ENCODE data around the gene APIP. TPM values are rescaled to one million over a fixed set of nuclear protein-coding genes. Genes with fewer than 3 reads are reported as not detected.
"Not testable (repeated sequence)": the region's sequence is repeated elsewhere in the genome, so short reads cannot be mapped to it uniquely, and the experiment has no call there.

Gene APIP
- total and polyA plus RNA-seq, 7 experiments from 2014 or later = 8.2 to 23.6 (median 17.7) TPM

DNA sequence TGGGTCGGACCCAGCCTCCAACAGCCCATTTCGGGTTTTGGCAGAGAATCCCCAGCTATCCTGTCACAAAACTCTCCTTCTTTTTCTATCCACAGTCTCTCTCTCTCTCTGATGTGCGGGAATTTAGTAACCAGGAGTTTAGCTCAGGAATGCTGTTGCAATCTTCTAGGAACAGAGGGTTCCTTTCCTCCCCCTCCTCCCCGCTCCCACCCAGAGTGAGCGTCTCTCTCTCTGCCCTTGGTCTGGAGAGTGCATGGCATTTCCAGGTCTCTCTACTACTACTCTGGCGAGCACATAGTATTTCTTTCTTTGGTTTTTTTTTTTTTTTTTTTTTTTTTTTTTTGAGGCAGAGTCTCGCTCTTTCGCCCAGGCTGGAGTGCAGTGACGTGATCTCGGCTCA is 17.7 kb downstream of the APIP start:
- Mint-ChIP-seq H3K36me3 (peaks cover 21 to 46% (median 36%) of the 10 kb centered on the region in 5 donors), H3K9me3 (peaks cover 0 to 73% (median 34%) of the 10 kb centered on the region in 11 donors), H3K27me3 (no peaks in the 10 kb centered on the region), H3K27ac (no peak overlapping the region), H3K4me1 (peaks cover 0 to 5% (median 0%) of the 10 kb centered on the region in 7 donors), H3K4me3 (no peak overlapping the region)
- no peaks in the 10 kb centered on the region for H3K27me3 ChIP-seq (ENCODE audit: control insufficient read depth in 2 of 2, insufficient read depth in 2 of 2, low read length in 2 of 2)
- H3K36me3 ChIP-seq (ENCODE audit: control insufficient read depth in 2 of 3, insufficient read depth in 3 of 3, low read length in 3 of 3) = peaks cover 0 to 20% (median 4%) of the 10 kb centered on the region in 3 experiments
- DNase-seq (no peak), ATAC-seq (no peak)
- no peaks in the 10 kb centered on the region for H3K4me1 ChIP-seq (ENCODE audit: control insufficient read depth in 2 of 2, insufficient read depth in 2 of 2, low read length in 2 of 2)
- peaks cover 16 to 57% (median 31%) of the 10 kb centered on the region in 3 experiments for H3K9me3 ChIP-seq (ENCODE audit: control insufficient read depth in 2 of 3, low read length in 3 of 3)
- CTCF ChIA-PET = interaction anchor here (0.7 kb wide), 1 partner anchor 24 kb away, joined by 3 read pairs; no protein-coding TSS in a partner anchor
- H3K4me3 ChIP-seq (ENCODE audit: low read length) = no peak overlapping the region
- POLR2A ChIA-PET = no interaction called here
- H3K27ac ChIP-seq (ENCODE audit: low read depth, low read length) = no peak overlapping the region
- intact Hi-C loops (cut with micrococcal nuclease) = no loop called here

DNA sequence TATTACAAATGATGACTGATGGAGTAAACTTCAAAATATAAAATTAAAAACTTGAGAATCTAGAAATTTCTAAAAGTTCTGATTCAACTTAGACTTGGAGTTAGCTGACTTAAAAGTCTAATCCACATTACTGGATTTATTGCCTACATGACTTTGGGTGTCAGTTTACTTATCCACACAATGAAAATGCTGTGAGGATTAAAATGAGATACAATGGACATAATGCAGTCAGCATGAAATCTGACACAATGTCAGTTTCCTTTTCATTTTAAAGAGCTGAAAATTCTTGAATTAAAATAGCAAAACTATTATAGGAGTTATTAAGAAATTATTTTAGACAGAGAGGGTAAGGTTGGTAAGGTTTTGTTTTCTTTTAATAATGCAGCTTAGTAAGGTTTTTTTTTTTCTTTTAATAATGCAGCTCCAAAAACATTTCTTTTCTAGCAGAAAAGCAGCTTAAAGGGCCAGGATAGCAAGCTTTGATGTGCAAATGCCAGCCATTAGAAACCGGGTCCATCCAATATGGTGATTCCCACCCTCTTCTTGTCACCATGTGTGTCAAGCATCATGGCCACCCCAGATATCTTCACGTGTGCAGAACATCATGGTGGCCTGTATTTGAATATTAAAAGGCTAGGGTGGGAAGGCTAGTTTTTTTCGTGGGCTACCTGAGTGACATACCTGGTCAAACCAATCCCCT is 18.9 kb downstream of the APIP start:
- POLR2A ChIA-PET = interaction anchor here (0.6 to 1.4 kb wide), 2 partner anchors 19 to 258 kb away, joined by 3 to 4 read pairs; partner anchors contain the start of gene APIP

DNA sequence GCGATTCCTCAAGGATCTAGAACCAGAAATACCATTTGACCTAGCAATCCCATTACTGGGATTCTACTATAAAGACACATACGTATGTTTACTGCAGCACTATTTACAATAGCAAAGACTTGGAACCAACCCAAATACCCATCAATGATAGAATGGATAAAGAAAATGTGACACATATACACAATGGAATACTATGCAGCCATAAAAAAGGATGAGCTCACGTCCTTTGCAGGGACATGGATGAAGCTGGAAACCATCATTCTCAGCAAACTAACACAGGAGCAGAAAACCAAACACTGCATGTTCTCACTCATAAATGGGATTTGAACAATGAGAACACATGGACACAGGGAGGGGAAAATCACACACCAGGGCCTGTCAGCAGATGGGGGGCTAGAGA is 20.0 kb downstream of the APIP start:
- CTCF ChIA-PET = not testable (repeated sequence)

More for the DNA sequence above, 18.9 kb downstream of the APIP start:
- H3K9me3 ChIP-seq (ENCODE audit: control insufficient read depth in 2 of 3, low read length in 3 of 3) = peaks cover 16 to 52% (median 31%) of the 10 kb centered on the region in 3 experiments
- H3K9me3 Mint-ChIP-seq = peaks cover 0 to 61% (median 29%) of the 10 kb centered on the region in 11 donors
- H3K27me3 Mint-ChIP-seq = no peaks in the 10 kb centered on the region
- H3K4me3 Mint-ChIP-seq = no peak overlapping the region
- peaks cover 0 to 15% (median 3%) of the 10 kb centered on the region in 3 experiments for H3K36me3 ChIP-seq (ENCODE audit: control insufficient read depth in 2 of 3, insufficient read depth in 3 of 3, low read length in 3 of 3)
- peaks cover 17 to 41% (median 31%) of the 10 kb centered on the region in 5 donors for H3K36me3 Mint-ChIP-seq
- H3K27ac ChIP-seq (ENCODE audit: low read depth, low read length) = no peak overlapping the region
- intact Hi-C loops (cut with micrococcal nuclease) = no loop called here
- H3K4me1 ChIP-seq (ENCODE audit: control insufficient read depth in 2 of 2, insufficient read depth in 2 of 2, low read length in 2 of 2) = no peaks in the 10 kb centered on the region
- peaks cover 0 to 5% (median 0%) of the 10 kb centered on the region in 7 donors for H3K4me1 Mint-ChIP-seq
- no peaks in the 10 kb centered on the region for H3K27me3 ChIP-seq (ENCODE audit: control insufficient read depth in 2 of 2, insufficient read depth in 2 of 2, low read length in 2 of 2)
- no peak for ATAC-seq
- CTCF ChIA-PET = interaction anchor here (0.6 kb wide), 1 partner anchor 11 kb away, joined by 3 read pairs; no protein-coding TSS in a partner anchor
- no peak overlapping the region for H3K4me3 ChIP-seq (ENCODE audit: low read length)
- H3K27ac Mint-ChIP-seq = no peak overlapping the region
- no peak for DNase-seq

DNA sequence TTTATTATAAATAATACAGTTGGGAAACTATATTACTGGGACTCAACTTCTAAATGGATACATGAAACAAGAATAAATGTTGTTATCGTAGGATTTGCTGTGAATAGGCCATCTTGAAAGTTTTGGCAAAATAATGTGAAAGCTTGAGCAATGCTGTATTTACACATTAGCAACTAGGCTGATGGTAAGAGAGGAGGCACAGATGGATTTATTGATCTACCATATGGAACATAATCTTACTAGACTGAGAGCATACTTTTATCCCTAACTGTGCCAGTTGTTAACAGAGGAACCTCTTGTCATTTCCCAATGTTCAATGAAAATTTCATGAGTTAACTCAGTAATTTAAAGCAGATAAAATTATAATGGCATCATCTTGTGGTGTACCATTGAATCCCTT is 22.8 kb downstream of the APIP start:
- no peak for DNase-seq
- H3K36me3 ChIP-seq (ENCODE audit: control insufficient read depth in 2 of 3, insufficient read depth in 3 of 3, low read length in 3 of 3) = no peaks in the 10 kb centered on the region
- no peaks in the 10 kb centered on the region for H3K27me3 ChIP-seq (ENCODE audit: control insufficient read depth in 2 of 2, insufficient read depth in 2 of 2, low read length in 2 of 2)
- no peak overlapping the region for H3K4me3 ChIP-seq (ENCODE audit: low read length)
- Mint-ChIP-seq H3K27ac (no peak overlapping the region), H3K27me3 (no peaks in the 10 kb centered on the region), H3K4me3 (no peak overlapping the region), H3K4me1 (peaks cover 0 to 5% (median 0%) of the 10 kb centered on the region in 7 donors), H3K36me3 (peaks cover 9 to 33% (median 21%) of the 10 kb centered on the region in 5 donors), H3K9me3 (peaks cover 0 to 26% (median 13%) of the 10 kb centered on the region in 11 donors)
- ChIA-PET CTCF (interaction anchor here (0.6 to 4.6 kb wide), 2 partner anchors 249 to 307 kb away, joined by 3 to 37 read pairs; no protein-coding TSS in a partner anchor), POLR2A (no interaction called here)
- H3K27ac ChIP-seq (ENCODE audit: low read depth, low read length) = no peak overlapping the region
- H3K4me1 ChIP-seq (ENCODE audit: control insufficient read depth in 2 of 2, insufficient read depth in 2 of 2, low read length in 2 of 2) = no peaks in the 10 kb centered on the region
- no peak for ATAC-seq
- intact Hi-C loops (cut with micrococcal nuclease) = no loop called here
- H3K9me3 ChIP-seq (ENCODE audit: control insufficient read depth in 2 of 3, low read length in 3 of 3) = peaks cover 0 to 16% (median 5%) of the 10 kb centered on the region in 3 experiments

More for the DNA sequence above, 20.0 kb downstream of the APIP start:
- H3K4me3 Mint-ChIP-seq; POLR2A ChIA-PET; H3K27ac ChIP-seq (ENCODE audit: low read depth, low read length); H3K4me1 ChIP-seq (ENCODE audit: control insufficient read depth in 2 of 2, insufficient read depth in 2 of 2, low read length in 2 of 2); DNase-seq; H3K4me3 ChIP-seq (ENCODE audit: low read length); intact Hi-C loops (cut with micrococcal nuclease); H3K27me3 ChIP-seq (ENCODE audit: control insufficient read depth in 2 of 2, insufficient read depth in 2 of 2, low read length in 2 of 2); ATAC-seq; H3K27me3 Mint-ChIP-seq; H3K4me1 Mint-ChIP-seq; H3K27ac Mint-ChIP-seq: not testable (repeated sequence)
- peaks cover 17 to 41% (median 26%) of the 10 kb centered on the region in 5 donors for H3K36me3 Mint-ChIP-seq
- H3K9me3 Mint-ChIP-seq = peaks cover 0 to 51% (median 29%) of the 10 kb centered on the region in 11 donors
- Histone ChIP-seq H3K36me3 (ENCODE audit: control insufficient read depth in 2 of 3, insufficient read depth in 3 of 3, low read length in 3 of 3) (peaks cover 0 to 11% (median 0%) of the 10 kb centered on the region in 3 experiments), H3K9me3 (ENCODE audit: control insufficient read depth in 2 of 3, low read length in 3 of 3) (peaks cover 16 to 41% (median 28%) of the 10 kb centered on the region in 3 experiments)

DNA sequence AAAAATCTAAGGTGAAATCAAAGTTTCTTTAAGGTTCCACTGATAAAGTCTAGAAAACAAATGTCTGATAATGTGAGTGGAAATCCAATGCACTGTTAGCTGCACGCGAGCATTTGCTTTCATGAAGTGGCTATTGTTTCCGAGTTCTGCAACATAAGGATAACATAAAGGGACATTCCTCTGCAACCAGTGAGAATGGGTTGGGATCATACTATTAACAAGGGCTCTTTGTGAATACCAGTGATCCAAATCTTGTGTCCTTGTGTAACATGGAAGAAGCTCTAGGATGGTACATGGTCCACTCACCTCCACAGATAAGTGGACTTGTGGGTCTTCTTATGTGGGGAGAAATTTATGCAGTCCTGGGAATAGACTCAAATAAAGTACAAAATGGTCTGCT is 24.6 kb downstream of the APIP start:
- CTCF ChIA-PET = interaction anchor here (0.5 to 4.6 kb wide), 3 partner anchors 19 to 1322 kb away, joined by 3 to 37 read pairs (median 3); no protein-coding TSS in a partner anchor
- Mint-ChIP-seq H3K27ac (no peak overlapping the region), H3K4me3 (no peak overlapping the region)

DNA sequence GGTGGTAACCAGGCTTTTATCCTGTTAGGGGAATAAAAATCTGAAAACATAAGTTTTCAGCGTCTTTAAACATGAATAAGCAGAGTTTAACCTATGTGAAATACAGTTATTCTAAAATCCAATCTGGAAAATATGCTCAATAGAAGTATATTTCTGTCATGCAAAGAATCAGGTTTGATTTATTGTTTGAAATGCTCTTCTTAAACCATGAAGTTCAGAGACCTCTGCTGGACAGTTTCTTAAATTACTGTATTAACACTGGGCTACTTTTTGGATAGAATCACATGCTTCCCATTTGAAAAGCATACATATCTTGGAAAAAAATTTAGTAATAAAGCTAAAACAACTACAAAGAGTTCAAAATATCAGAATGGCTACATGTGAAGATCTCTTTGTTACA is 25.4 kb downstream of the APIP start:
- peaks cover 0 to 12% (median 0%) of the 10 kb centered on the region in 3 experiments for H3K36me3 ChIP-seq (ENCODE audit: control insufficient read depth in 2 of 3, insufficient read depth in 3 of 3, low read length in 3 of 3)
- ATAC-seq (no peak), DNase-seq (peak in 4 of 9 donors; percentile 1 to 23 (median 11))
- H3K9me3 Mint-ChIP-seq = no peaks in the 10 kb centered on the region
- no peak overlapping the region for H3K27ac Mint-ChIP-seq
- no peaks in the 10 kb centered on the region for H3K4me1 ChIP-seq (ENCODE audit: control insufficient read depth in 2 of 2, insufficient read depth in 2 of 2, low read length in 2 of 2)
- CTCF ChIA-PET = interaction anchor here (4.6 kb wide), 1 partner anchor 304 kb away, joined by 37 read pairs; no protein-coding TSS in a partner anchor
- POLR2A ChIA-PET = no interaction called here
- H3K9me3 ChIP-seq (ENCODE audit: control insufficient read depth in 2 of 3, low read length in 3 of 3) = no peaks in the 10 kb centered on the region
- no peak overlapping the region for H3K4me3 ChIP-seq (ENCODE audit: low read length)
- H3K27me3 Mint-ChIP-seq = no peaks in the 10 kb centered on the region
- no peak overlapping the region for H3K4me3 Mint-ChIP-seq
- H3K4me1 Mint-ChIP-seq = peaks cover 0 to 5% (median 0%) of the 10 kb centered on the region in 7 donors
- H3K27me3 ChIP-seq (ENCODE audit: control insufficient read depth in 2 of 2, insufficient read depth in 2 of 2, low read length in 2 of 2) = no peaks in the 10 kb centered on the region
- H3K27ac ChIP-seq (ENCODE audit: low read depth, low read length) = no peak overlapping the region
- peaks cover 0 to 30% (median 22%) of the 10 kb centered on the region in 5 donors for H3K36me3 Mint-ChIP-seq
- intact Hi-C loops (cut with micrococcal nuclease) = loop anchor here (1.0 to 2.0 kb wide), 3 partner anchors 305 to 378 kb away; partner anchors contain the start of gene ELF5 (in 2 of the 2)

More for the DNA sequence above, 24.6 kb downstream of the APIP start:
- peaks cover 6 to 37% (median 29%) of the 10 kb centered on the region in 5 donors for H3K36me3 Mint-ChIP-seq
- Histone ChIP-seq H3K9me3 (ENCODE audit: control insufficient read depth in 2 of 3, low read length in 3 of 3) (peaks cover 0 to 1% (median 0%) of the 10 kb centered on the region in 3 experiments), H3K27ac (ENCODE audit: low read depth, low read length) (no peak overlapping the region), H3K4me3 (ENCODE audit: low read length) (no peak overlapping the region), H3K27me3 (ENCODE audit: control insufficient read depth in 2 of 2, insufficient read depth in 2 of 2, low read length in 2 of 2) (no peaks in the 10 kb centered on the region), H3K4me1 (ENCODE audit: control insufficient read depth in 2 of 2, insufficient read depth in 2 of 2, low read length in 2 of 2) (no peaks in the 10 kb centered on the region), H3K36me3 (ENCODE audit: control insufficient read depth in 2 of 3, insufficient read depth in 3 of 3, low read length in 3 of 3) (peaks cover 0 to 9% (median 0%) of the 10 kb centered on the region in 3 experiments)
- ATAC-seq (no peak), DNase-seq (no peak)
- H3K27me3 Mint-ChIP-seq = no peaks in the 10 kb centered on the region
- POLR2A ChIA-PET = no interaction called here
- H3K9me3 Mint-ChIP-seq = peaks cover 0 to 8% (median 6%) of the 10 kb centered on the region in 11 donors
- intact Hi-C loops (cut with micrococcal nuclease) = loop anchor here (1.0 to 2.0 kb wide), 3 partner anchors 305 to 379 kb away; partner anchors contain the start of gene ELF5 (in 2 of the 2)
- peaks cover 0 to 5% (median 0%) of the 10 kb centered on the region in 7 donors for H3K4me1 Mint-ChIP-seq

Data from naive thymus-derived CD4-positive, alpha-beta T cell (primary cell).